ENCODE results near the gene TNN. TPM values are rescaled to one million over a fixed set of nuclear protein-coding genes. Genes with fewer than 3 reads are reported as not detected.
A peak's percentile ranks its signal among the peaks of the same experiment; 100 is the strongest.

TNN gene
- total RNA-seq, 1 experiment from 2014 or later: not detected

- BruUV-seq (replicated peaks): no TSS peak
- Mint-ChIP-seq H3K4me3 (ENCODE audit: unreplicated experiment) (no peak overlapping the region), H3K4me1 (ENCODE audit: insufficient read depth, unreplicated experiment) (peaks cover 20% of the 10 kb centered on the region), H3K27me3 (ENCODE audit: insufficient read depth, unreplicated experiment) (no peaks in the 10 kb centered on the region), H3K36me3 (ENCODE audit: insufficient read depth, unreplicated experiment) (peaks cover 4% of the 10 kb centered on the region), H3K9me3 (ENCODE audit: unreplicated experiment) (no peaks in the 10 kb centered on the region), H3K27ac (ENCODE audit: low read depth, unreplicated experiment) (peak overlapping the region; percentile 26)
- TF ChIP-seq CTCF (IDR thresholded peaks at IDR 0.05; ENCODE audit: unreplicated experiment): no peak
- intact Hi-C loops (cut with micrococcal nuclease): no loop called here
- ChIA-PET POLR2A (no interaction called here), CTCF (interaction anchor here (0.6 to 21.1 kb wide), 8 partner anchors 12 to 319 kb away, joined by 3 to 415 read pairs (median 4); no protein-coding TSS in a partner anchor)
- no peak for DNase-seq (ENCODE audit: unreplicated experiment)
Observed at GRCh38 chr1:175167861-175168260, 100.2 kb downstream of the TNN start.

GRCh38 chr1:175168782-175169181 lies 101.1 kb downstream of the TNN start:
- Mint-ChIP-seq H3K4me3 (ENCODE audit: unreplicated experiment) (no peak overlapping the region), H3K4me1 (ENCODE audit: insufficient read depth, unreplicated experiment) (peaks cover 20% of the 10 kb centered on the region), H3K9me3 (ENCODE audit: unreplicated experiment) (no peaks in the 10 kb centered on the region), H3K27me3 (ENCODE audit: insufficient read depth, unreplicated experiment) (no peaks in the 10 kb centered on the region), H3K36me3 (ENCODE audit: insufficient read depth, unreplicated experiment) (peaks cover 4% of the 10 kb centered on the region), H3K27ac (ENCODE audit: low read depth, unreplicated experiment) (no peak overlapping the region)
- ChIA-PET POLR2A (interaction anchor here (1.4 to 1.7 kb wide), 2 partner anchors 11 to 23 kb away, joined by 4 read pairs; no protein-coding TSS in a partner anchor), CTCF (interaction anchor here (1.2 to 21.1 kb wide), 8 partner anchors 12 to 150 kb away, joined by 4 to 415 read pairs (median 6); no protein-coding TSS in a partner anchor)
- no TSS peak for BruUV-seq (replicated peaks)
- intact Hi-C loops (cut with micrococcal nuclease): no loop called here
- TF ChIP-seq CTCF (IDR thresholded peaks at IDR 0.05; ENCODE audit: unreplicated experiment): no peak
- DNase-seq (ENCODE audit: unreplicated experiment): no peak

- ChIA-PET CTCF (interaction anchor here (0.6 to 21.1 kb wide), 9 partner anchors 13 to 225 kb away, joined by 3 to 415 read pairs (median 6); no protein-coding TSS in a partner anchor), POLR2A (interaction anchor here (0.9 to 1.7 kb wide), 5 partner anchors 11 to 150 kb away, joined by 3 to 4 read pairs (median 3); no protein-coding TSS in a partner anchor)
- peaks cover 24% of the 10 kb centered on the region for H3K4me1 Mint-ChIP-seq (ENCODE audit: insufficient read depth, unreplicated experiment)
- peak; percentile 68 for DNase-seq (ENCODE audit: unreplicated experiment)
- H3K4me3 Mint-ChIP-seq (ENCODE audit: unreplicated experiment): no peak overlapping the region
- peak overlapping the region; percentile 21 for H3K27ac Mint-ChIP-seq (ENCODE audit: low read depth, unreplicated experiment)
- intact Hi-C loops (cut with micrococcal nuclease): no loop called here
- no peak for TF ChIP-seq CTCF (IDR thresholded peaks at IDR 0.05; ENCODE audit: unreplicated experiment)
- H3K9me3 Mint-ChIP-seq (ENCODE audit: unreplicated experiment): no peaks in the 10 kb centered on the region
- no peaks in the 10 kb centered on the region for H3K27me3 Mint-ChIP-seq (ENCODE audit: insufficient read depth, unreplicated experiment)
- H3K36me3 Mint-ChIP-seq (ENCODE audit: insufficient read depth, unreplicated experiment): peaks cover 4% of the 10 kb centered on the region
- no TSS peak for BruUV-seq (replicated peaks)
Observed at GRCh38 chr1:175169286-175170018, 101.8 kb downstream of the TNN start.

- no peaks in the 10 kb centered on the region for H3K9me3 Mint-ChIP-seq (ENCODE audit: unreplicated experiment)
- intact Hi-C loops (cut with micrococcal nuclease): no loop called here
- ChIA-PET POLR2A (interaction anchor here (0.8 kb wide), 1 partner anchor 19 kb away, joined by 3 read pairs; no protein-coding TSS in a partner anchor), CTCF (interaction anchor here (0.7 to 21.1 kb wide), 9 partner anchors 9 to 153 kb away, joined by 3 to 415 read pairs (median 5); no protein-coding TSS in a partner anchor)
- no peak for DNase-seq (ENCODE audit: unreplicated experiment)
- peaks cover 7% of the 10 kb centered on the region for H3K36me3 Mint-ChIP-seq (ENCODE audit: insufficient read depth, unreplicated experiment)
- BruUV-seq (replicated peaks): no TSS peak
- no peak overlapping the region for H3K4me3 Mint-ChIP-seq (ENCODE audit: unreplicated experiment)
- peaks cover 29% of the 10 kb centered on the region for H3K4me1 Mint-ChIP-seq (ENCODE audit: insufficient read depth, unreplicated experiment)
- TF ChIP-seq CTCF (IDR thresholded peaks at IDR 0.05; ENCODE audit: unreplicated experiment): no peak
- peak overlapping the region; percentile 2 for H3K27ac Mint-ChIP-seq (ENCODE audit: low read depth, unreplicated experiment)
- H3K27me3 Mint-ChIP-seq (ENCODE audit: insufficient read depth, unreplicated experiment): no peaks in the 10 kb centered on the region
Observed at GRCh38 chr1:175171036-175171913, 103.6 kb downstream of the TNN start.
